Calu3 (cell line): Measurements from ENCODE around the gene TMEM184A. TPM values are rescaled to one million over a fixed set of nuclear protein-coding genes. Genes with fewer than 3 reads are reported as not detected.
A peak's percentile ranks its signal among the peaks of the same experiment; 100 is the strongest.
"Not testable (repeated sequence)": the region's sequence is repeated elsewhere in the genome, so short reads cannot be mapped to it uniquely, and the experiment has no call there.

Experiments used
- BruUV-seq: library from RNA; stranded (reverse); fragments of 400-500 nt; replicated peaks from 2 replicates; lab custom pipeline; 2021; lab: Mats Ljungman, UMichigan
- CTCF ChIA-PET: fragments of 300-600 bp; sonication (Branson Sonifier 250); formaldehyde crosslinking; loops from one replicate; lab custom pipeline; 2022; ENCODE audit warnings: antibody characterized with exemption; lab: Charles Lee
- DNase-seq: peaks from one replicate; pipeline ENCODE4 v3.0.0; 2022
- H3K27ac Mint-ChIP-seq: one replicate; pipeline ENCODE4 v1.8.0; 2022; ENCODE audit warnings: mixed read lengths; ENCODE audit not compliant: unreplicated experiment
- H3K27me3 Mint-ChIP-seq: one replicate; pipeline ENCODE4 v1.8.0; 2022; ENCODE audit warnings: mixed read lengths; ENCODE audit not compliant: unreplicated experiment
- H3K36me3 Mint-ChIP-seq: one replicate; pipeline ENCODE4 v1.8.0; 2022; ENCODE audit warnings: mild to moderate bottlenecking, moderate library complexity, mixed read lengths; ENCODE audit not compliant: insufficient read depth, unreplicated experiment
- H3K4me1 Mint-ChIP-seq: one replicate; pipeline ENCODE4 v1.8.0; 2022; ENCODE audit warnings: mild to moderate bottlenecking, low read depth, mixed read lengths; ENCODE audit not compliant: unreplicated experiment
- H3K4me3 Mint-ChIP-seq: one replicate; pipeline ENCODE4 v1.8.0; 2022; ENCODE audit warnings: mild to moderate bottlenecking, low read depth, moderate library complexity, mixed read lengths; ENCODE audit not compliant: unreplicated experiment
- H3K9me3 Mint-ChIP-seq: one replicate; pipeline ENCODE4 v1.8.0; 2022; ENCODE audit warnings: low read depth, mixed read lengths; ENCODE audit not compliant: unreplicated experiment
- CTCF ChIP-seq: fragments of 200-600 bp; IDR thresholded peaks from one replicate; pipeline ENCODE4 v1.8.0; 2022; ENCODE audit warnings: antibody characterized with exemption; ENCODE audit not compliant: unreplicated experiment
- intact Hi-C: fragments of 100-400 bp; cut with micrococcal nuclease; formaldehyde crosslinking; loops from one replicate; pipeline ENCODE4 v1.10.0; 2022; ENCODE audit not compliant: unreplicated experiment
- total RNA-seq: library from RNA; stranded (reverse); gene quantifications from 2 replicates; pipeline ENCODE4 v1.2.3, GENCODE V29; 2022

Gene TMEM184A
- total RNA-seq, 1 experiment from 2014 or later: 61.9 TPM

GRCh38 chr7:1523208-1523607 lies 32.8 kb downstream of the TMEM184A start:
- peak overlapping the region; percentile 30 for H3K27ac Mint-ChIP-seq
- H3K4me3 Mint-ChIP-seq: no peak overlapping the region
- intact Hi-C loops: no loop called here
- no peak for TF ChIP-seq CTCF
- no peak for DNase-seq
- no TSS peak for BruUV-seq
- peaks cover 27% of the 10 kb centered on the region for H3K36me3 Mint-ChIP-seq
- H3K27me3 Mint-ChIP-seq: peaks cover 48% of the 10 kb centered on the region
- H3K9me3 Mint-ChIP-seq: no peaks in the 10 kb centered on the region
- CTCF ChIA-PET: no interaction called here
- peaks cover 25% of the 10 kb centered on the region for H3K4me1 Mint-ChIP-seq

GRCh38 chr7:1521456-1521855 lies 34.5 kb downstream of the TMEM184A start:
- Mint-ChIP-seq H3K4me1 (peaks cover 28% of the 10 kb centered on the region), H3K27ac (peak overlapping the region; percentile 100), H3K36me3 (peaks cover 27% of the 10 kb centered on the region), H3K27me3 (peaks cover 34% of the 10 kb centered on the region), H3K9me3 (no peaks in the 10 kb centered on the region), H3K4me3 (no peak overlapping the region)
- no peak for TF ChIP-seq CTCF
- intact Hi-C loops: no loop called here
- TSS peak; percentile 79 for BruUV-seq
- CTCF ChIA-PET: interaction anchor here (0.6 kb wide), 1 partner anchor 1022 kb away, joined by 5 read pairs; no protein-coding TSS in a partner anchor
- no peak for DNase-seq

GRCh38 chr7:1520539-1521234 lies 35.3 kb downstream of the TMEM184A start:
- no TSS peak for BruUV-seq
- peak overlapping the region; percentile 100 for H3K27ac Mint-ChIP-seq
- CTCF ChIA-PET: interaction anchor here (1.6 kb wide), 1 partner anchor 12 kb away, joined by 5 read pairs; no protein-coding TSS in a partner anchor

GRCh38 chr7:1519322-1519922 lies 36.6 kb downstream of the TMEM184A start:
- Mint-ChIP-seq H3K27ac (peak overlapping the region; percentile 100), H3K27me3 (peaks cover 15% of the 10 kb centered on the region), H3K4me1 (peaks cover 44% of the 10 kb centered on the region), H3K36me3 (peaks cover 32% of the 10 kb centered on the region)
- DNase-seq, BruUV-seq, intact Hi-C loops, H3K9me3 Mint-ChIP-seq, H3K4me3 Mint-ChIP-seq: not testable (repeated sequence)
- CTCF ChIA-PET: interaction anchor here (1.6 kb wide), 1 partner anchor 13 kb away, joined by 5 read pairs; no protein-coding TSS in a partner anchor

More at GRCh38 chr7:1520539-1521234, 35.3 kb downstream of the TMEM184A start:
- intact Hi-C loops: no loop called here
- Mint-ChIP-seq H3K27me3 (peaks cover 26% of the 10 kb centered on the region), H3K4me1 (peaks cover 36% of the 10 kb centered on the region), H3K4me3 (peak overlapping the region; percentile 54), H3K9me3 (no peaks in the 10 kb centered on the region), H3K36me3 (peaks cover 29% of the 10 kb centered on the region)
- no peak for TF ChIP-seq CTCF
- DNase-seq: peak; percentile 94
